HepG2 (cell line): Measurements from ENCODE around the gene FRMD4A. TPM values are rescaled to one million over a fixed set of nuclear protein-coding genes. Genes with fewer than 3 reads are reported as not detected.

ENCODE experiments used
- ATAC-seq: fragments of 200-7000 bp; cut with Tn5 transposase; 3 replicates; pipeline ENCODE4 v1.9.1; 2020; ENCODE audit warnings: mild to moderate bottlenecking, moderate library complexity
- BruUV-seq: library from RNA; stranded (reverse); fragments of 400-500 nt; replicated peaks from 2 replicates; lab custom pipeline; 2021; lab: Mats Ljungman, UMichigan
- CTCF ChIA-PET: fragments of 300-600 bp; formaldehyde crosslinking; extraction: SDS; loops from one replicate; lab custom pipeline; 2021; ENCODE audit warnings: low total read pairs, inconsistent platforms, low intra/inter-chr PET ratio; lab: Yijun Ruan, JAX
- POLR2A ChIA-PET: fragments of 350-600 bp; sonication (Branson Sonifier 250); formaldehyde crosslinking; loops from one replicate; lab custom pipeline; 2020; ENCODE audit warnings: antibody characterized with exemption, inconsistent platforms; lab: Yijun Ruan, JAX
- DNase-seq: peaks from one replicate; pipeline ENCODE4 v3.0.0-alpha.2; 2015; ENCODE audit warnings: low spot score
- FAIRE-seq: peaks from 3 replicates; lab custom pipeline; 2011; peaks lifted over from hg19 to GRCh38; lab: Jason Lieb, UNC
- H2AFZ ChIP-seq: one replicate; pipeline ENCODE4 v1.6.1; 2011; ENCODE audit warnings: low read length, inconsistent platforms
- H3K27ac ChIP-seq: fragments of 300-600 bp; 3 replicates; pipeline ENCODE4 v1.8.0; 2011; ENCODE audit warnings: mixed run types, mild to moderate bottlenecking, mixed read lengths, low read length, inconsistent platforms; ENCODE audit not compliant: insufficient read depth; ENCODE audit errors: extremely low read length
- H3K27me3 ChIP-seq, 2 experiments: fragments of 200-600 bp in 1 of 2; 2 replicates in 1 of 2; 3 replicates in 1 of 2; pipeline versions ENCODE4 v1.6.0 to v1.8.0; 2011; ENCODE audit warnings: low read length in 2 of 2, mild to moderate bottlenecking in 2 of 2, moderate library complexity in 2 of 2, inconsistent platforms in 1 of 2; ENCODE audit not compliant: insufficient read depth in 2 of 2, control insufficient read depth in 1 of 2
- H3K36me3 ChIP-seq, 2 experiments: fragments of 200-600 bp in 1 of 2; replicated peaks in 1 of 2; 2 replicates in 1 of 2; 3 replicates in 1 of 2; pipeline versions ENCODE4 v1.5.1 to v1.8.0; 2011; ENCODE audit warnings: low read length in 2 of 2, inconsistent platforms in 1 of 2; ENCODE audit not compliant: insufficient read depth in 2 of 2, control insufficient read depth in 1 of 2
- H3K4me1 ChIP-seq: 2 replicates; pipeline ENCODE4 v1.5.1; 2012; ENCODE audit warnings: low read length, inconsistent platforms; ENCODE audit not compliant: insufficient read depth
- H3K4me2 ChIP-seq: 2 replicates; pipeline ENCODE4 v1.6.0; 2011; ENCODE audit warnings: low read depth, low read length, inconsistent platforms
- H3K4me3 ChIP-seq, 3 experiments: fragments of 200-600 bp in 1 of 3; sonication (generic), shearing (Covaris generic) in 1 of 3; replicated peaks in 1 of 3; 2 replicates each; pipeline ENCODE4 v1.5.1; 2011 to 2016; ENCODE audit warnings: low read length in 3 of 3, inconsistent platforms in 2 of 3, low read depth in 2 of 3, mild to moderate bottlenecking in 2 of 3, control low read depth in 1 of 3, mixed read lengths in 1 of 3; ENCODE audit not compliant: insufficient read depth in 1 of 3
- H3K79me2 ChIP-seq: one replicate; pipeline ENCODE4 v1.6.1; 2011; ENCODE audit warnings: low read length, inconsistent platforms; ENCODE audit not compliant: insufficient read depth
- H3K9ac ChIP-seq: 2 replicates; pipeline ENCODE4 v1.6.0; 2011; ENCODE audit warnings: mild to moderate bottlenecking, low read depth, low read length, inconsistent platforms; ENCODE audit not compliant: insufficient read depth
- H3K9me3 ChIP-seq: 2 replicates; pipeline ENCODE4 v1.5.1; 2012; ENCODE audit warnings: mild to moderate bottlenecking, low read length
- H4K20me1 ChIP-seq: 2 replicates; pipeline ENCODE4 v1.6.0; 2011; ENCODE audit warnings: inconsistent platforms, mild to moderate bottlenecking, low read length, moderate library complexity; ENCODE audit not compliant: insufficient read depth
- ATF7-NPFF ChIP-seq: sonication (generic); formaldehyde crosslinking; IDR thresholded peaks from 2 replicates; pipeline ENCODE4 v1.8.1; 2023; ENCODE audit warnings: mild to moderate bottlenecking, low read depth, missing genetic modification reagents, moderate library complexity
- CBX1 ChIP-seq: IDR thresholded peaks from one replicate; pipeline ENCODE4 v1.6.1; 2016; ENCODE audit warnings: antibody characterized with exemption, low read depth
- CHD2 ChIP-seq: IDR thresholded peaks from 2 replicates; pipeline ENCODE4 v1.6.1; 2011; ENCODE audit warnings: low read depth, low read length, improper control_type of control experiment
- FOXO4 ChIP-seq: sonication (generic); formaldehyde crosslinking; conservative IDR thresholded peaks from 2 replicates; pipeline ENCODE4 v1.8.1; 2023; ENCODE audit warnings: missing genetic modification reagents
- HMG20B ChIP-seq: conservative IDR thresholded peaks from 2 replicates; pipeline ENCODE4 v1.6.1; 2016; ENCODE audit warnings: missing genetic modification reagents, missing compliant biosample characterization
- MTA3 ChIP-seq: sonication (generic); formaldehyde crosslinking; IDR thresholded peaks from 2 replicates; pipeline ENCODE4 v1.4.0; 2020; ENCODE audit warnings: missing genetic modification reagents
- POGK ChIP-seq: sonication (generic); formaldehyde crosslinking; conservative IDR thresholded peaks from 2 replicates; pipeline ENCODE4 v1.8.0; 2022; ENCODE audit warnings: mild to moderate bottlenecking, moderate library complexity, missing genetic modification reagents
- SOX5 ChIP-seq: IDR thresholded peaks from 2 replicates; pipeline ENCODE4 v1.6.1; 2016; ENCODE audit warnings: borderline replicate concordance
- ZBTB3 ChIP-seq: sonication (generic); formaldehyde crosslinking; IDR thresholded peaks from 2 replicates; pipeline ENCODE4 v1.4.0; 2020; ENCODE audit warnings: low read depth, mild to moderate bottlenecking, moderate library complexity, missing genetic modification reagents, borderline replicate concordance
- ZFP41 ChIP-seq: sonication (generic); formaldehyde crosslinking; IDR thresholded peaks from 2 replicates; pipeline ENCODE4 v1.4.0; 2020; ENCODE audit warnings: mild to moderate bottlenecking, missing genetic modification reagents, borderline replicate concordance
- ZNF496 ChIP-seq: sonication (generic); formaldehyde crosslinking; IDR thresholded peaks from 2 replicates; pipeline ENCODE4 v1.8.1; 2023; ENCODE audit warnings: mild to moderate bottlenecking, moderate library complexity, missing genetic modification reagents; ENCODE audit not compliant: insufficient replicate concordance
- ZNF558 ChIP-seq: sonication (generic); formaldehyde crosslinking; IDR thresholded peaks from 2 replicates; pipeline ENCODE4 v1.9.0; 2022; ENCODE audit warnings: mild to moderate bottlenecking, missing genetic modification reagents, borderline replicate concordance
- ZNF563 ChIP-seq: sonication (generic); formaldehyde crosslinking; IDR thresholded peaks from 2 replicates; pipeline ENCODE4 v1.8.0; 2022; ENCODE audit warnings: mild to moderate bottlenecking, moderate library complexity, missing genetic modification reagents
- ZNF580 ChIP-seq: IDR thresholded peaks from 2 replicates; pipeline ENCODE4 v1.6.1; 2016; ENCODE audit warnings: low read depth, borderline replicate concordance
- ZNF607 ChIP-seq: sonication (generic); formaldehyde crosslinking; IDR thresholded peaks from 2 replicates; pipeline ENCODE4 v1.5.1; 2020; ENCODE audit warnings: missing genetic modification reagents, mild to moderate bottlenecking, borderline replicate concordance
- ZNF768 ChIP-seq: sonication (generic); formaldehyde crosslinking; IDR thresholded peaks from 2 replicates; pipeline ENCODE4 v1.4.0; 2020; ENCODE audit warnings: missing genetic modification reagents
- ZXDC ChIP-seq: sonication (generic); formaldehyde crosslinking; IDR thresholded peaks from 2 replicates; pipeline ENCODE4 v1.5.0; 2020; ENCODE audit warnings: mild to moderate bottlenecking, missing genetic modification reagents
- WGBS: methylation state at CpG from one replicate; pipeline ENCODE4 v1.1.6; 2017; ENCODE audit warnings: low lambda C conversion rate; 5-methylcytosine and 5-hydroxymethylcytosine counted together
- in situ Hi-C: cut with HindIII; loops from 2 replicates; pipeline ENCODE4 v1.10.0; 2017; ENCODE audit warnings: low pct_unique_long_range_greater_than_20kb; ENCODE audit not compliant: extremely low pct_ligation_motif_present
- intact Hi-C: fragments of 100-400 bp; cut with micrococcal nuclease; formaldehyde crosslinking; loops from one replicate; pipeline ENCODE4 v1.10.0; 2022; ENCODE audit not compliant: unreplicated experiment
- polyA plus RNA-seq, 8 experiments: library from polyadenylated mRNA; depleted of rRNA in 3 of 8; stranded (reverse) in 7 of 8; unstranded in 1 of 8; fragments of >200 nt; fragmentation: Illumina TruSeq in 4 of 8; extraction: Trizol in 4 of 8; gene quantifications; 2 replicates each; pipeline versions ENCODE4 v1.2.1 to v1.2.3, GENCODE V29; 2011 to 2016; ENCODE audit warnings: low read depth in 4 of 8, missing spikeins in 1 of 8, mixed read lengths in 1 of 8; ENCODE audit not compliant: insufficient read depth in 1 of 8
- total RNA-seq, 5 experiments: library from RNA; depleted of rRNA; stranded (reverse); fragments of >200 nt; fragmentation: Illumina TruSeq; extraction: Trizol; gene quantifications; 2 replicates each; pipeline ENCODE4 v1.2.3, GENCODE V29; 2016; ENCODE audit warnings: low read depth in 1 of 5

FRMD4A gene
- total and polyA plus RNA-seq, 2 of the 13 experiments (the other 11 are each of a cell fraction or from before 2014, with no cell fraction given), result 0.09 to 0.26 TPM

DNA sequence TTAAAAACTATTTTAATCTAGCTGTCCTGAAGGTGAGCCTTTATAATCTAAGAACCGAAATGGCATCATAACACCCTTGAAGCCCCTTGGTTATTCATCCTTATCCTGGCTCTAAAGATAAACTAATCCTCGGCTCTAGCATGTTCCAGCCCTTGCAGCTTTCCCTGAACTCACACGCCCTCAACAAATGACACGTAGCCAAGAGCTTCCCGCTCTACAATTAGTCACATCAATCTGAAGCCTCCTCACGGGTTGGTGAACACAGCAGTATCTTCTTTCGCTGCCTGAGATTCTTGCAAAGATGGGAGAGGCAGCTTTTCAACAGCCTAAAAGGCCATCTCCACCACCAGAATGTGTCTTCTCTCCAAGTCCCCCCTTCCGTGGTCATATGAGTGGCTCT is 4.1 kb downstream of the FRMD4A start:
- in situ Hi-C loops (no loop called here), intact Hi-C loops (loop anchor here (10.0 kb wide), 1 partner anchor 132 kb away; no protein-coding TSS in a partner anchor)
- Histone ChIP-seq H3K9me3 (no peaks in the 10 kb centered on the region), H4K20me1 (no peaks in the 10 kb centered on the region), H2AFZ (no peak overlapping the region), H3K27me3 (peaks cover 1 to 22% of the 10 kb centered on the region in 2 experiments; a peak in 3 of 5 replicates), H3K4me1 (no peaks in the 10 kb centered on the region), H3K4me2 (no peak overlapping the region), H3K27ac (no peak overlapping the region), H3K79me2 (no peaks in the 10 kb centered on the region), H3K4me3 (no peak overlapping the region), H3K9ac (no peak overlapping the region), H3K36me3 (no peaks in the 10 kb centered on the region)
- no peak for DNase-seq
- no peak for FAIRE-seq
- CTCF ChIA-PET, result no interaction called here
- no TSS peak for BruUV-seq
- no peak for TF ChIP-seq ZNF580
- TF ChIP-seq ZNF768, result no peak
- TF ChIP-seq CHD2, result no peak
- TF ChIP-seq POGK, result no peak
- no peak for TF ChIP-seq HMG20B (CRISPR knock-in tag)
- no peak for TF ChIP-seq MTA3 (CRISPR knock-in tag)
- TF ChIP-seq ZNF558 (CRISPR knock-in tag), result no peak
- TF ChIP-seq CBX1, result no peak
- TF ChIP-seq ZNF607 (CRISPR knock-in tag), result no peak
- TF ChIP-seq SOX5, result no peak
- TF ChIP-seq FOXO4, result no peak
- TF ChIP-seq ZBTB3 (CRISPR knock-in tag), result no peak
- no peak for TF ChIP-seq ZXDC (CRISPR knock-in tag)
- no peak for TF ChIP-seq ATF7-NPFF (CRISPR knock-in tag)
- TF ChIP-seq ZNF496 (CRISPR knock-in tag), result no peak
- TF ChIP-seq ZFP41, result no peak
- TF ChIP-seq ZNF563, result no peak
- no peak for ATAC-seq
- WGBS, result 2% methylated on average over 8 of the region's 8 CpGs
- POLR2A ChIA-PET, result interaction anchor here (0.6 kb wide), 1 partner anchor 836 kb away, joined by 3 read pairs; no protein-coding TSS in a partner anchor
